OCI-LY7 (cell line): Measurements from ENCODE around the gene SCAMP2.
"Not testable (repeated sequence)": the region's sequence is repeated elsewhere in the genome, so short reads cannot be mapped to it uniquely, and the experiment has no call there.

Experiments
- EZH2phosphoT487 ChIP-seq: fragments of 200-600 bp; sonication (generic); IDR thresholded peaks from 2 replicates; pipeline ENCODE4 v1.6.1; 2018; ENCODE audit warnings: low read depth, borderline replicate concordance, mild to moderate bottlenecking, mixed run types, antibody characterized with exemption, low read length, moderate library complexity, mixed read lengths
- TF ChIP-seq, protein P1 (sequence below): fragments of 200-600 bp; sonication (generic); conservative IDR thresholded peaks from 2 replicates; pipeline ENCODE4 v1.5.1; 2014; ENCODE audit warnings: mild to moderate bottlenecking, antibody characterized with exemption, low read length, moderate library complexity, mixed read lengths

DNA sequence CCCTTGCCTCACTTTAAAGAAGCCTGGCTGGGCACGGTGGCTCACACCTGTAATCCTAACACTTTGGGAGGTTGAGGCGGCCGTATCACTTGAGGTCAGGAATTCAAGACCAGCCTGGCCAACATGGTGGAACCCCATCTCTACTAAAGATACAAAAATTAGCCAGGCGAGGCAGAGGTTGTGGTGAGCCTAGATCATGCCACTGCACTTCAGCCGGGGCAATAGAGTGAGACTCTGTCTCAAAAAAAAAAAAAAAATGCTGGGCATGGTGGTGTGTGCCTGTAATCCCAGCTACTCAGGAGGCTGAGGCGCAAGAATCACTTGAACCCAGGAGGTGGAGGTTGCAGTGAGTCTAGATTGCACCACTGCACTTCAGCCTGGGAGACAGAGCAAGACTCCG lies 21.2 kb upstream of the SCAMP2 start:
- TF ChIP-seq, protein P1, sequence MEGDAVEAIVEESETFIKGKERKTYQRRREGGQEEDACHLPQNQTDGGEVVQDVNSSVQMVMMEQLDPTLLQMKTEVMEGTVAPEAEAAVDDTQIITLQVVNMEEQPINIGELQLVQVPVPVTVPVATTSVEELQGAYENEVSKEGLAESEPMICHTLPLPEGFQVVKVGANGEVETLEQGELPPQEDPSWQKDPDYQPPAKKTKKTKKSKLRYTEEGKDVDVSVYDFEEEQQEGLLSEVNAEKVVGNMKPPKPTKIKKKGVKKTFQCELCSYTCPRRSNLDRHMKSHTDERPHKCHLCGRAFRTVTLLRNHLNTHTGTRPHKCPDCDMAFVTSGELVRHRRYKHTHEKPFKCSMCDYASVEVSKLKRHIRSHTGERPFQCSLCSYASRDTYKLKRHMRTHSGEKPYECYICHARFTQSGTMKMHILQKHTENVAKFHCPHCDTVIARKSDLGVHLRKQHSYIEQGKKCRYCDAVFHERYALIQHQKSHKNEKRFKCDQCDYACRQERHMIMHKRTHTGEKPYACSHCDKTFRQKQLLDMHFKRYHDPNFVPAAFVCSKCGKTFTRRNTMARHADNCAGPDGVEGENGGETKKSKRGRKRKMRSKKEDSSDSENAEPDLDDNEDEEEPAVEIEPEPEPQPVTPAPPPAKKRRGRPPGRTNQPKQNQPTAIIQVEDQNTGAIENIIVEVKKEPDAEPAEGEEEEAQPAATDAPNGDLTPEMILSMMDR = not testable (repeated sequence)
- TF ChIP-seq EZH2phosphoT487 = not testable (repeated sequence)
